HG03196 (cell line): ENCODE measurements around the gene IFNL1.
"Not testable (repeated sequence)": the region's sequence is repeated elsewhere in the genome, so short reads cannot be mapped to it uniquely, and the experiment has no call there.

Experiments
- ATAC-seq: cut with Tn5 transposase; IDR thresholded peaks from one replicate; pipeline ENCODE4 v1.9.1; 2021; ENCODE audit not compliant: unreplicated experiment

IFNL1 gene

DNA sequence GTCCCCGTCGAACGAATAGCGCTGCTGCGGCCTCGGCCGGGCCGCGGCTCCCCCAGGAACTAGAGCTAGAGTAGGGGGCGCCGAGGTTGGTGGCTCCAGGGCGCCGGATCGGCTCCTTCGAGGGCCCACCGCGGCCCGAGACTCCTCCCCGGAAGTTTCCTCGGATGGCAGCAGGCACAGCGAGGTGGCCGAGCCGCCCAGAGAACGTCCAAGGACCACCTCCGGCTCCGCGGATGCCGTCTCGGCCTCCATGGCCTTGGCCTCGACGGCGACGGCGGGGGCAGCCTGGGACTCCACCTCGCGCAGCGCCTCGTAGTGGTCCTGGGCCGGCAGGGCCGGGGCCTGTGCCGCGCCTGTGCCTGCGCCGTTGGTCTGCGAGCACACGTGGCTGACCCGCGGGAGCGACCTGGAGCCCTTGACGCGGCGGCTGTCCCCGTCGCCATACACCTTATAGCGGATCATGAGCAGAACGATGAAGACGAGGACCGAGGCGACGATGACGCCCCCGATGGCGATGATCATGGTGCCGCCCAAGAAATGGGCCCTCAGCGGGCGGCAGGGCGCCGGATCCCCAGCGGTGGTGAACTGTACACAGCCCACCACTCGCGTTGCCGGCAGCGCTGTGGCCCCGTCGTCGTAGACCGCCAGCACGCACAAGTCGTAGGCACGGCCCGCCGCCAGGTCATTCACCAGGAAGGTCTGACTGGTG, 11.8 kb downstream of the IFNL1 start:
- no peak for ATAC-seq

DNA sequence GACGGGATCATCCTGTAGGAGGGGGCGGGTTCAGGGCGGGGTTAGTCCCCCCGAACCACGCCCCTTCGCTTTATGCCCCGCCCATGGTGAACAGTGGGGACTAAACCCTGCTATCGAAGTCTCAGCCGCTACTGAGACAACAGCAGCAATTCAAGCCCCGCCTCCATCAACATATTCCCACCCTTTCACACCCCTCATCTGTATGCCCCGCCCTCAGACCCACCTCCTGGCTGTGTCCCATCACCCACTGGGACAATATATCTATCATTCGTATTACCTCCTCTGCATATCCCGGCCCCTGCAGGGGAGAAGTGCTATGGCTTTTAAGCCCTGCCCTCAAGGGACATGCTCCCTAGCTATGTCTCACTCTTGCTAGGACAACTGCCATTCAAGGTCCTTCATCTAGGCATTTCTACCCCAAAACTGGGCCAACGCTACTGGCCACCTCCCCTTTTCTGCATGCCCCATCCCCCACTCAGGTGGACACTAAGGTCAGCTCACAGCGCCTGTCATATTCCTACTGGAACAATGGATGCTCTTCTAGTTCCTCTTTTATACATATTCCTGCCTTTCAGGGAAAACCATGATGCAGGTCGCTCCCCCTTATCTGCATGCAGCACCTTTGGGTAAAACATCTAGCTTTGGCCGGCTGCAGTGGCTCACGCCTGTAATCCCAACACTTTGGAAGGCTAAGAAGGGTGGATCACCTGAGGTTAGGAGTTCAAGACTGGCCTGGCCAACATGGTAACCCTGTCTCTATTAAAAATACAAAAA, 12.5 kb downstream of the IFNL1 start:
- no peak for ATAC-seq

DNA sequence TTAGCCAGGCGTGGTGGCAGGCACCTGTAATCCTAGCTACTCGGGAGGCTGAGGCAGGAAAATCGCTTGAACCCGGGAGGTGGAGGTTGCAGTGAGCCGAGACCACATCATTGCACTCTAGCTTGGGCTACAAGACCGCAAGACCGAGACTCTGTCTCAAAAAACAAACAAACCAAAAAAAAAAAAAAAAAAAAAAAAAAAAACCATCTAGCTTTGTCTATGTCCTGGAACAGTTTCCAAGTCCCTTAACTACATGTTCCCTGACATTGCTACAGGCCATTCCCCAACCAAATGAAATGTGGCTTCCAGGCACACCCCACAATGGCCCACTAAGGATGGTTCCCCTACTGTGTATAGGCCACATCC, 13.1 kb downstream of the IFNL1 start:
- not testable (repeated sequence) for ATAC-seq

DNA sequence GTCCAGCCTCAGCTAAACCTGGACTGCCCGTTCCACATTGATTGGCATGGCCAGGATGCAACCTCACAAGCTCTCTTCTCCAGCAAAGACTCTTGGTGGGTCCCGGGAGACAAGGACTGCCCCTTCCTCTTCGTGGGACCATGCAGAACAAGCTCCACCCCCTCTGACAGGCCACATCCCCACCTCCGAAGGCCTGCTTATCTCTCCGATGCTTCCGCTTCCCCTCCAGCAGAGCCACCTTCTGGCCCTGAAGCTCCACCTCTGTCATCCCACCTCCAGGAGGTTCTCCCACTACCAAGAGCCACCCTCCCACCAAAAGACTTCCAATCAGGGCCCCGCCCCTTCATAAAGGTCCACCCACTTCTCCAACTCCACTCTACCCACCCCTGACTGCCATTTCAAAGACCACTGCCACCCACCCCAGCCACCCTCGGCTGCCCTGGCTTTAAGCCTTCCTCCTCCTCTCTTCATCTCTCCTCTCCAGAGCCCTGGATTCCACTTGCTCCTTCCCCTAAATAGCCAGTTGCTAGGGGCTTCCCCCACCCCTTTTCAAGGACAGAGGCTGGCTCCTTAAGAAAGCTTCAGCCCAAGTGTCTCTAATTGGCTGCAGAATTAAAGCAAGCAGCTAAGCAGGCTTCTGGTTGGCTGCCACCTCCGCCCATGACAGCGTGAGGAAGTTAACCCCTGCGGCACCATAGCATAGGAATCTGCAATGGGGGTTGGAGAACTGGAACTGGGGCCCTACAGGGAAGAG, 14.5 kb downstream of the IFNL1 start:
- ATAC-seq = no peak

DNA sequence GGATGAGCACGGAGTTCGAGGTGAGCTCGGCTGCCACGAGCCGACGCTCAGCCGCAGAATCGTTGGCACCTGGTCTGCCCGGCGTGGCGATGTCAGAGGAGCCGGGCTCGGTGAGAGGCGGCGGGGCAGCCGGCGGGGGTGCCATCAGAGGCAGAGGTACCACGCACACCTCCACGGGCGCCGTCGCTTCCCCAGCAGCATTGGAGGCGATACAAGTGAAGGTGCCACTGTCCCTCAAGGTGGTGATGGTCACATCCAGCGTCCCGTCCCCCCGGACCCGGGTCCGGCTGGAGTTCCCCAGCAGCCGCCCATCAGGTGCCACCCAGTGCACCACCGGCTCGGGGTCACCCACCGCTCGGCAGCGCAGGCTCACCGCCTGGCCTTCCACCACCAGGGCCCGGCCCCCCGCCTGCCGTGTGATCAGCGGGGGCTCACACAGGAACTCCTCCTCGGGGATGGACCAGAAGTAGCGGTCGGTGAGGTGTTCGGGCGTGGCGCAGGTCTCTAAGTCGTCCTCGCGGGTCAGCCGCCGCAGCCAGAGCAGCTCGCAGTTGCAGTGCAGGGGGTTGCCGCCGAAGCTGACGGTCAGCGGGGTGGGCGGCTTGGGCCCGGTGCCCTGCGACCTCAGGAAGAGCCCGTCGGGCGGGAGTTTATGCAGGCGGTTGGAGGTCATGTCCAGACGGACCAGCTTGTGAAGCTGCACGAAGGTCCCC, 18.0 kb downstream of the IFNL1 start:
- ATAC-seq = no peak

DNA sequence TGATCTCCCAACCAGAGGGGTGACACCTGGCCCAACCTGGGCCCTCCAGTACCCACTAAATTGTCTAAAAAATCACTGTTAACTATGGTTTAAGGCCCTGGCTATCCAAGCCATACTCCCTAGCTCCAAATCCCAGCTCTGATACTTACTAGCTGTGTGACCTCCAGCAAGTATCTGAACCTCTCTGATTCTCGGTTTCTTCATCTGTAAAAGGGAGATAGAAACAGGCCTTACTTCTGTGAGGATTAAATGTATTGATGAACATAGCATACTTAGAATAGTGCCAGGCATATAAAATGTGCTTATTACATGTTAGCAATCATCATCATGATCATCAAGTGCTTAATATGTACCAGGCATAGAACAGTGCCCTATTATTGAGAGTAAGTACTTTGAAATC, 19.7 kb downstream of the IFNL1 start:
- ATAC-seq = no peak

DNA sequence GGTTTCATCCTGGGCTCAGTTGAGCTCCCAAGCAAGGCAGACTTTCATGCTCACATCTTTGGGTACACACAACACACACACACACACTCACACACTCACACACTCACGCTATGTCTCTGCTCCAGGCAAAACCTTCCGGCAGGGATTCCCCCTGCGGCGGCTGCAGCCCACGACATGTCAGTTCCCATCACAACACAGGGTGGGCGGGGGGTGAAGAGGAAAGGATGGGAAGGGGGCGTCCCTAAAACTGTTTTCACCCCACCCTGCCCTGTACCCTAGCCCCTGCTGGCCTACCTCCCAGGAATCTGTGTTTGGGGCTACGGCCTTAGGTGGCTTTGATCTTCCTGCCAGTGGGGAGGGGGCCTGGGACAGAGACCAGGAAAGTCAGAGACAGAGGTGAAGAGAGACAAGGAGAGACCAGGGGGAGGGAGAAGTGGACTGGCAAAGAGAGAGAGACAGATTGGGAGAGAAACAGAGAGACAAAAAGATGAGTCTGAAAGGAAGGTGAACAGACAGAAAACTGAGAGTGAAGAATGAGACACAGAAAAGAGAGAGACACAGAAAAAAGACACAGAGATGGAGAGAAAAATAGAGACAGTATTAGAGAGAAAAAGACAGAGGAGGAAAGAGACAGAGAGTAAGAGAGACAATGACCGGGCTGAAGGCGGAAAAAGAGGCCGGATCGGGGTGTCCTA, 20.6 kb downstream of the IFNL1 start:
- ATAC-seq = no peak

DNA sequence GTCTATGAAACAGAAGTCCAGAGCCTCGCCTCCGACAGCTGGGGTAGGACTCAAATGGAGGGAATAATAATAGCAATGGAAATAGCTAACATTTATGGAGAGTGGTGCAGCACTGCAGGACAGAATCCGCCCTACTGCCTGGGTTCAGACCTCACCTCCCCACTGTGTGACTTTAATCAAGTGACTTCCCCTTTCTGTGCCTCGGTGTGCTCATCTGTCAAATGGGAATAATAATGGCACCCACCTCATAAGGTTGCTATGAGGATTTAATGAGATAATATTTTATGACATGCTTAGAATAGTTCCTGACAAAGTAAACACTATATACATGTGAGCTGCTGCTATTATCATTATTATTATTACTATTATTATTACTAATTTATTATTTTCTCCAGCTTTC, 21.3 kb downstream of the IFNL1 start:
- ATAC-seq = no peak

- ATAC-seq = no peak
These were observed 21.9 kb downstream of the IFNL1 start for GRCh38 chr19:39318071-39318470.

GRCh38 chr19:39318690-39319089, 22.5 kb downstream of the IFNL1 start:
- ATAC-seq = no peak

- no peak for ATAC-seq
These were observed 23.1 kb downstream of the IFNL1 start for GRCh38 chr19:39319098-39319891.

GRCh38 chr19:39319892-39320248, 23.7 kb downstream of the IFNL1 start:
- ATAC-seq = no peak

DNA sequence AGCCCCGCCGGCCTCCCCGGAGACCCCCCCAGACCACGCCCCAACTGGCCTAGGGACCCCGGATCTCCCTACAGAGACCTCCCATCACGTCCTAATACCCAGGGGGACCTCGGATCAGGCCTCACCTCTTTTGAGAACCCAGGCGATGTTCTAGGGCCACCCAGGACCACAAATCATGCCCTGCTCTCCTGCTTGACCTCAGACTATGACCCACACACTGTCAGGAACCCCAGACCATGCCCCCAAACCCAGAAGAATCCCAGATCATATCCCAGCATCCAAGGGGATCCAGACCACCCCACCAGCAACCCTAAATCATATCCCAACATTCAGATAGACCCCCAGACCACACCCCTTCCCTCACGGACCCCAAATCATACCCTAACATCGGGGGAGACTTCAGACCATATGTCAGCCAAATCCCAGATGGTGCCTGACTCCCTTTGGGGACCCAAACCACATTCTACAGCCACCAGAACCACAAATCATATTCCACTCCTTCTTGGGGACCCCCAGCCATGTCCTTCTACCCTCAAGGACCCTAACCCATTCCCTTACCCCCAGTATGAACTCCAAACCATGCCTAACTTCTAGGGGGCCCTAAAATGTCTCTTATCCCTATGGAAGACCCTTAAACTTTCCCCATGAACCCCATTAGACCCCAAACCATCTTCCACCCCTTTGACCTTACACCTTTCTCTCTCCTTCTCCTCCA, 25.1 kb downstream of the IFNL1 start:
- ATAC-seq = no peak

DNA sequence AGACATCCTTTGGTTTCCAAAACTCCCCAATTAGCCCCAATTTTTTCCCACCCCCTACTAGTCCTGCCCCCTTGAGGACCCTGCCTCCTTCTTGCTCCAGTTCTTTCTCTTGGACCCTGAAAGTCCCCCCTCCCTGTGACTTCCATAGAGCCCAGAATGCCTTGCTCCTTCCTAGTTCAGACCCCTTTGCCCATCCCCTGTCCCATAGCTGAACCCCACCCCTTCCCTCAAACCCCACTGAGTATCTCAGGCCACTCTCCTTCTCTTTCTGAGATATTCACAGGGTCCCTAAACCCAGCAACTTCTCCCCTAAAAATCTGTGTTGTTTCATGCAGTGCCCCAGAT, 25.6 kb downstream of the IFNL1 start:
- ATAC-seq = no peak

- no peak for ATAC-seq
These were observed 28.1 kb downstream of the IFNL1 start for GRCh38 chr19:39324242-39324842.

DNA sequence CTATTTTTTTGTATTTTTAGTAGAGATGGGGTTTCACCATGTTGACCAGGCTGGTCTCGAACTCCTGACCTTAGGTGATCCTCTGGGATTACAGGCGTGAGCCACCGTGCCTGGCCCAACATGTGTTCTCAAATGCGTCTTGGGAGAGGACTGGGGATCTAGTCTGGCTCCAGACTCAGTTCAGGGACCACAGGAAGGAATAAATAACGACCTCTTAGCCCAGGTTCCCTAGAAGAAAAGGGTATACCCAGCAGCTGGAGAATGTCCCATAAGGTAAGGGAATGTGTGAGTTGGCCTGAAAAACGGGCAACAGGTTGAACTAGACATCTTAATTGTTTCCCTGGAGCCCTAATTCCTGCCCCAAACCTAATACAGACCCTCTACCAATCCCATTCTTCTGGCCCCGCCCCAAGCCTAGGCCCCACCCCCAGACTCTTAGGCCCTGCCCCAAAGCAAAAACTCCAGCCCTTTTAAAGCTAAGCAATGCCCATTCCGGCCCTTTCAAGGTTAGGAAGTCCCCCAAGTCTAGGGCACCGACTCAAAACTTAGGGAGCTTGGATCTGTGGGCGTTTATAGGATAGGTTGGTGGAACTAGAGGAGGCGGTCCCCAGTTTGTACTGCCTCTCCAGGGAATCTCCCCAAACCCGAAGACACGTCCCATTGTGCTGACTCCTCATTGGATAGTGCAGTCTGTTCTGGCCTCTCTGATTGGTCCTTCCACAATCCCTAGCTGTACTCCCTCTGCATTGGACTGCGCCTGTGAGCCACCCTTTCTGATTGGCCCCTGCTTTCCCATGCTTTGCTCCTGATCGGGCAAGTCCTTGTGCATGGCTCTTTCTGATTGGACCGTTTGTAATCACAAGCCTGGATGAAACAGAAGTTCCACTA, 29.8 kb downstream of the IFNL1 start:
- ATAC-seq = no peak

DNA sequence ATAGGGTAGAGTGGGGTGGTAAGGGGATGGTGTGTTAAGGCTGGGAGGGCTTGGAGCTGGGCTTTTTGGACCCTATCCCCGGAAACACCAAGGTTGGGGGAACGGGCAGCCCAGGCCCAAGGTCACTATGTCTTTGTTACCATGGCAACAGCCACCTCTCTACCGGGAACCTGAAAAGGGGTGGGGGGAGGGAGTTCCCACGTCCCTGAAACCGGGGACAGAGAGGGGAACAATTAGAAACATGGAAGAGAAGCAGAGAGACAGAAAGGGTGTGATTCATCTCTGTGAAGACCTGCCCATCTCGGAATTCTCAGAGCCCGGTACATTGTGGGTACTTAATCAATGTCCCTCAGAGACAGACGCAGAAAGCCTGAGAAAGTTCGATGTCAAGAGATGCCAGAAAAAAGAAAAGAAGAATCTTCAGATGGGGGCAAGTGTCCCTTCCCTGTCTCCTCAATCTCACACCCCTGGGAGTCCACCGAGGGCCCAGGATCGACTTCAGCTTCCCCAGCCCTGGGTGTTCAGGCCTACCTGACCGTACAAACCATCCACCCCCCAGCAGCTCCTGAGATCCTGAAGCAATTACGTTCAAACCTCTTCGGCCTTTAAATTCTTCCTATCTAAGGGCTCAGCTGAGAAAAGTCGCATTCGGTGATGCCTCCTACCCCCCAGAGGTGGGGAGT, 31.3 kb downstream of the IFNL1 start:
- ATAC-seq = no peak
